ENCODE measurements around the gene KANSL1L. TPM values are rescaled to one million over a fixed set of nuclear protein-coding genes. Genes with fewer than 3 reads are reported as not detected.

The KANSL1L gene
- total RNA-seq, 4 donors from 2014 or later: 16.6 to 83.3 (median 25.6) TPM

- no peaks in the 10 kb centered on the region for H3K27me3 ChIP-seq
- no peaks in the 10 kb centered on the region for H3K9me3 ChIP-seq
- TF ChIP-seq POLR2A (IDR thresholded peaks at IDR 0.05): no peak
- H3K36me3 ChIP-seq: no peaks in the 10 kb centered on the region
- H3K4me3 ChIP-seq: no peak overlapping the region
- H3K4me1 ChIP-seq: no peaks in the 10 kb centered on the region
- no peak for DNase-seq
- no peak overlapping the region for H3K27ac ChIP-seq
These were observed 31.9 kb upstream of the KANSL1L start for GRCh38 chr2:210203147-210203546.

- Histone ChIP-seq H3K27me3 (no peaks in the 10 kb centered on the region), H3K4me1 (no peaks in the 10 kb centered on the region), H3K36me3 (no peaks in the 10 kb centered on the region), H3K4me3 (no peak overlapping the region), H3K27ac (no peak overlapping the region), H3K9me3 (no peaks in the 10 kb centered on the region)
- TF ChIP-seq CTCF (IDR thresholded peaks at IDR 0.05) (no peak), POLR2A (IDR thresholded peaks at IDR 0.05) (no peak)
- DNase-seq: no peak
These were observed 28.6 kb upstream of the KANSL1L start for GRCh38 chr2:210199854-210200253.

- Histone ChIP-seq H3K9me3 (no peaks in the 10 kb centered on the region), H3K4me1 (no peaks in the 10 kb centered on the region), H3K27ac (no peak overlapping the region), H3K4me3 (no peak overlapping the region), H3K36me3 (no peaks in the 10 kb centered on the region), H3K27me3 (no peaks in the 10 kb centered on the region)
- TF ChIP-seq POLR2A (IDR thresholded peaks at IDR 0.05) (no peak), CTCF (IDR thresholded peaks at IDR 0.05) (peak; percentile 40 to 77 (median 66))
- DNase-seq: no peak
These were observed 28.1 kb upstream of the KANSL1L start for GRCh38 chr2:210199186-210199765.

- no peak overlapping the region for H3K27ac ChIP-seq
- no peak for DNase-seq
- no peaks in the 10 kb centered on the region for H3K36me3 ChIP-seq
These were observed 27.1 kb upstream of the KANSL1L start for GRCh38 chr2:210198326-210198725.

GRCh38 chr2:210197720-210198119, 26.5 kb upstream of the KANSL1L start:
- no peak for DNase-seq
- H3K27me3 ChIP-seq: no peaks in the 10 kb centered on the region
- no peaks in the 10 kb centered on the region for H3K9me3 ChIP-seq
- H3K4me3 ChIP-seq: no peak overlapping the region
- no peak overlapping the region for H3K27ac ChIP-seq
- TF ChIP-seq POLR2A (IDR thresholded peaks at IDR 0.05): no peak
- TF ChIP-seq CTCF (IDR thresholded peaks at IDR 0.05): no peak
- no peaks in the 10 kb centered on the region for H3K4me1 ChIP-seq
- no peaks in the 10 kb centered on the region for H3K36me3 ChIP-seq

More at GRCh38 chr2:210198326-210198725, 27.1 kb upstream of the KANSL1L start:
- Histone ChIP-seq H3K4me1 (no peaks in the 10 kb centered on the region), H3K4me3 (no peak overlapping the region), H3K9me3 (no peaks in the 10 kb centered on the region), H3K27me3 (no peaks in the 10 kb centered on the region)
- TF ChIP-seq CTCF (IDR thresholded peaks at IDR 0.05) (no peak), POLR2A (IDR thresholded peaks at IDR 0.05) (no peak)

- Histone ChIP-seq H3K27ac (no peak overlapping the region), H3K4me3 (peak overlapping the region in 1 of 4 donors; percentile 30), H3K36me3 (no peaks in the 10 kb centered on the region), H3K9me3 (no peaks in the 10 kb centered on the region), H3K4me1 (no peaks in the 10 kb centered on the region), H3K27me3 (no peaks in the 10 kb centered on the region)
- no peak for DNase-seq
- TF ChIP-seq POLR2A (IDR thresholded peaks at IDR 0.05) (no peak), CTCF (IDR thresholded peaks at IDR 0.05) (peak; percentile 30 to 88 (median 76))
These were observed 24.1 kb upstream of the KANSL1L start for GRCh38 chr2:210195101-210195852.
